GM12891 (cell line): ENCODE measurements around the gene NHLRC2.

Source experiments
- DNase-seq: peaks from one replicate; pipeline ENCODE4 v3.0.0; 2011; ENCODE audit warnings: low spot score; ENCODE audit not compliant: insufficient read length
- FAIRE-seq: peaks from 2 replicates; lab custom pipeline; 2011; peaks lifted over from hg19 to GRCh38; lab: Jason Lieb, UNC
- PAX5 ChIP-seq: IDR thresholded peaks from 2 replicates; pipeline ENCODE4 v1.6.1; 2011; ENCODE audit warnings: low read length, moderate library complexity, mild to moderate bottlenecking; ENCODE audit not compliant: insufficient read depth, severe bottlenecking
- POLR2A ChIP-seq: IDR thresholded peaks from 2 replicates; pipeline ENCODE4 v1.6.1; 2011; ENCODE audit warnings: low read depth, low read length, control low read depth
- POLR2AphosphoS5 ChIP-seq: IDR thresholded peaks from 2 replicates; pipeline ENCODE4 v1.6.1; 2011; ENCODE audit warnings: low read depth, low read length, control low read depth
- POU2F2 ChIP-seq: IDR thresholded peaks from 2 replicates; pipeline ENCODE4 v1.6.1; 2011; ENCODE audit warnings: low read depth, mild to moderate bottlenecking, control low read depth, low read length, moderate library complexity
- SPI1 ChIP-seq: IDR thresholded peaks from 2 replicates; pipeline ENCODE4 v1.6.1; 2011; ENCODE audit warnings: low read depth, low read length, control low read depth
- TAF1 ChIP-seq: IDR thresholded peaks from 2 replicates; pipeline ENCODE4 v1.6.1; 2011; ENCODE audit warnings: low read depth, low read length, control low read depth

NHLRC2 gene

DNA sequence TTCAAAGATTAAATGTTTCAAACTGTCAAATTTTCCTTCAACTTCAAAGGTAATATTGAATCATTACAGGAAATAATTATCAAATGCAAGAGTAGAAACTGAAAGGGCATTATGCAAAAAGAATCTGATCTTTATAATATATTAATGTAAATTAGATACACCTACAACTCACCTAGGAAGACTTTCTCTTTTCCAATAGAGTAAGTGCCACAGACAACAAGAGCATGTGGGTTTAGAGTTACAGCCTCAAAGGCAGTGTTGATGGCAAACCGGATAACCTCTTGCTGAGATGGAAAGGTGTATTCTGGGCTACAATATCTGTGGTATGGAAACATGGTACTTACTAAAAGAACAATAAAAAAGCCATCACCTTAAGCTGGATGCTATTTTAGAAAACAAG, 12.3 kb upstream of the NHLRC2 start:
- TF ChIP-seq POU2F2 (no peak), TAF1 (no peak), POLR2A (no peak), PAX5 (no peak), SPI1 (no peak), POLR2AphosphoS5 (no peak)
- FAIRE-seq, result peak; percentile 56
- no peak for DNase-seq

DNA sequence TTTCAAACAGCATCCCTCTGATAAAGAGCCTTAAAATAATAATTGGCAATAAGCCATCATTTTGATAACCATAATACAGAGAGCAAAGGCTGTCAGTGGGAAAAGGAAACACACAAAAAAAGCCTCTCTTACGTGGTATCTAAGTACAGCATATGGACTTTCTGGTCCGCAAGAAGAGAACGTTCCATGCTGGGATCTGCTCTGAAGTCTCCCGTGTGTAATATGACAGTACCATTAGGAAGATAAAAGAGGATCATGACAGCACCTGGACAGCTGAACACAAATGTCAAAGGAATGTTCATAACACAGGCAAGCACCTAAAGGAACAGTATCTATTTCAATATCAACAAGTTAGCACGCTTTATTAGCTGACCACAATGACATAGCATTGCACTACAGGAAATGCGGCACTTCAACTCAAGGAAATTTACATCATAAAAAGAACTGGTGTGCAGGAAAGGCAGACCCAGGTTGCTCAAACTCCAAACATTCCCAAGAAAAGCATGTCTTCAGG, 10.4 kb upstream of the NHLRC2 start:
- no peak for TF ChIP-seq TAF1
- no peak for TF ChIP-seq PAX5
- TF ChIP-seq POLR2AphosphoS5, result no peak
- TF ChIP-seq POU2F2, result no peak
- TF ChIP-seq POLR2A, result no peak
- TF ChIP-seq SPI1, result no peak
- FAIRE-seq (peak; percentile 58), DNase-seq (no peak)

DNA sequence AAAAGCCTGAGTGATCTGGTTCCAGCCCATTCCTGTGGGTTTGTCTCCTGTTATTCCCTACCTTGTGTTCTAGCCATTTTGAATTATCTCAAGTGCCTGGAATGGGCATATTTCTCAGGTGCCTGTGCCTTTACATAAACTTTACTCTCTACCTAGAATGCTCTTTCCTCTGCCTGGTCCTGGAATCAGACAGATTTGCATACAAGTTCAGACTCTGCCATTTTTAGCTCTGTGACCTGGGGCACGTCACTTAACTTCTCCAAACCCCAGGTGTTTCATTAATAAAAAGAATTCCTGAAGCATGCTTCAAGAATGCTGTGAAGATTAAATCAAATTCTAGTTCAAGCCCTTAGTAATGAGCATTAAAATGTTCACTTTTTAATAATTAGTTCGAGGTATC, 8.4 kb upstream of the NHLRC2 start:
- no peak for TF ChIP-seq PAX5
- no peak for TF ChIP-seq SPI1
- TF ChIP-seq POLR2AphosphoS5, result no peak
- TF ChIP-seq POLR2A, result no peak
- no peak for TF ChIP-seq POU2F2
- TF ChIP-seq TAF1, result no peak
- no peak for DNase-seq
- peak; percentile 78 for FAIRE-seq

DNA sequence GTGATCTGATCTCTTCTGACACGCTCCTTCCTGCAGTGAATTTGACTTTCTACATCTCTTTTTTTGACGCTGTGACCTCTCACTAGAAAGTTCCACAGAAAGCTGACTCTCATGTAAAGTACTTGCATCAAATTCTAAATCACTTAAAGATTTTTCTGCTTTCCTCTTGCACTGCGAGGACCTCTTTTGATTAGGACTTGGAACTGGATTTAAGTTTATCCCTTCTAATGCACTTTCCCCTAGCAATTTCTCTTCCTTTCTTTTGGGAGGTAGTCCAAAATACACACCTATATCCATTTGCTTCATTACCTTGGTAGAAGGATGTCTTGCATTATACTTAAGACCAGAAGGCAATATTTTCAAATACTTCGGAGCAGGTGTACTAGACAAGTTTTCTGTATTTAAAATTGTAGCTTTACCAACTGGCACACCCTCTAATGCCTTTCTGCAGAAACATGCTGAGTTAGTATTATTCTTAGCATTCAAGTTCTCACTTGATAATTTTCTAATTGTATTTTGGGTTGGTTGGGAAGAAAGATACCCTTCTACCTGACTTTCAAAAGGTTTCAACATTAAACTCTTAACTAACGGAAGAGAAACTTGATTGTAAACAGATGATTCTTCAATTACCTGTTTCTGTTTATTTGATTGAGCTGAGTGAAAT, 5.2 kb upstream of the NHLRC2 start:
- DNase-seq, result no peak
- no peak for FAIRE-seq
- TF ChIP-seq POU2F2 (no peak), PAX5 (no peak), POLR2AphosphoS5 (no peak), TAF1 (no peak), POLR2A (no peak), SPI1 (no peak)

DNA sequence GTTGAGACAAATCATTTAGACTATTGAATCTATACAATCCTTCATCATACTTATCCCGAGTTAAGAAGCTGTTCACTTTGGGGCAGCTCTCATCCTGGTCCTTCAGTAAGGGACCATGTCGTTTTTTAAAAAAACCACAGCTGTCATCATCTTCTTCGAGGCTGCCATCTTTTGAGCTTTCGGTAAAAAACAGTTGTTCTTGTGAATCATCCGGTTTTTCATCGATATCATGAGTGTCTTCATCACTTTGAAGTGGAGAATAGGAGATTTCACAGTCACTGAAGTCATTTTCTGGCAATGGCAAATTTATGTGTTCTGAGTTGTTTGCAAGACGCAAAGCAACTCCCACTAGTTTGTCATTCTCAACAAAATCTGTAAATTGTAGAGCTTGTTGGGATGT, 4.5 kb upstream of the NHLRC2 start:
- no peak for FAIRE-seq
- TF ChIP-seq SPI1 (no peak), POLR2AphosphoS5 (no peak), PAX5 (no peak), POU2F2 (no peak)

GRCh38 chr10:113853578-113854012, 866 bp upstream of the NHLRC2 start:
- FAIRE-seq (peak; percentile 61), DNase-seq (no peak)
- TF ChIP-seq PAX5, result no peak
- no peak for TF ChIP-seq POLR2A
- no peak for TF ChIP-seq POU2F2
- peak; percentile 35; the same call in 1 of the 2 replicates for TF ChIP-seq POLR2AphosphoS5
- TF ChIP-seq TAF1, result no peak

More for the DNA sequence above, 4.5 kb upstream of the NHLRC2 start:
- DNase-seq, result no peak

GRCh38 chr10:113854761-113855588, 514 bp downstream of the NHLRC2 start:
- FAIRE-seq (no peak), DNase-seq (peak; percentile 35)
- TF ChIP-seq POU2F2, result no peak
- TF ChIP-seq POLR2AphosphoS5, result peak; percentile 77; the same call in 1 of the 2 replicates
- peak; percentile 82 for TF ChIP-seq POLR2A
- TF ChIP-seq TAF1, result peak; percentile 62
- no peak for TF ChIP-seq SPI1

- DNase-seq, result no peak
- FAIRE-seq, result no peak
- TF ChIP-seq TAF1, result no peak
- TF ChIP-seq SPI1, result no peak
Observed at GRCh38 chr10:113856563-113856962, 2.1 kb downstream of the NHLRC2 start.

DNA sequence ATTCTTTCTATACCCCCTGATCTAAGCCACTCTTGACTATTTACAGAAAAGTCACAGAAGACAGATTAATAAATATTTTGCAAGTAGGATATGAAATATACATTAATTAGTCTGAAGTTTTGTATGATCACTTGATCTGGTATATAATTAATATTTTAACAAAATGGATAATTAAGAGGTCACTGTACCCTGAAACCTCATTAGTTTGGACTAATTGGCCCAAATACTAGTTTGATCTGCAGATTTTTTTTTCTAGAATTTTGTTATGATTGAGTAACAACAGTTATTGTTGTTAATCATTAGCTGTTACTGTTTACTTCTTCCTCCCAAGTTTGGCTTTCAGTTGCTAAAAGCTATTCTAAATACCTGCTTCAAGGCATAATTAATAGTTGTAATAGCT, 2.7 kb downstream of the NHLRC2 start:
- TF ChIP-seq SPI1 (no peak), POLR2A (no peak), PAX5 (no peak), TAF1 (no peak), POLR2AphosphoS5 (no peak), POU2F2 (no peak)
- no peak for FAIRE-seq
- no peak for DNase-seq

- no peak for TF ChIP-seq TAF1
- TF ChIP-seq PAX5, result no peak
- no peak for TF ChIP-seq POLR2AphosphoS5
- TF ChIP-seq POU2F2, result no peak
- TF ChIP-seq SPI1, result no peak
- no peak for TF ChIP-seq POLR2A
- DNase-seq (no peak), FAIRE-seq (peak; percentile 58)
Observed at GRCh38 chr10:113858541-113858940, 4.1 kb downstream of the NHLRC2 start.
